ENCODE results near the gene GRIK2.
A peak's percentile ranks its signal among the peaks of the same experiment; 100 is the strongest.

Gene GRIK2

DNA sequence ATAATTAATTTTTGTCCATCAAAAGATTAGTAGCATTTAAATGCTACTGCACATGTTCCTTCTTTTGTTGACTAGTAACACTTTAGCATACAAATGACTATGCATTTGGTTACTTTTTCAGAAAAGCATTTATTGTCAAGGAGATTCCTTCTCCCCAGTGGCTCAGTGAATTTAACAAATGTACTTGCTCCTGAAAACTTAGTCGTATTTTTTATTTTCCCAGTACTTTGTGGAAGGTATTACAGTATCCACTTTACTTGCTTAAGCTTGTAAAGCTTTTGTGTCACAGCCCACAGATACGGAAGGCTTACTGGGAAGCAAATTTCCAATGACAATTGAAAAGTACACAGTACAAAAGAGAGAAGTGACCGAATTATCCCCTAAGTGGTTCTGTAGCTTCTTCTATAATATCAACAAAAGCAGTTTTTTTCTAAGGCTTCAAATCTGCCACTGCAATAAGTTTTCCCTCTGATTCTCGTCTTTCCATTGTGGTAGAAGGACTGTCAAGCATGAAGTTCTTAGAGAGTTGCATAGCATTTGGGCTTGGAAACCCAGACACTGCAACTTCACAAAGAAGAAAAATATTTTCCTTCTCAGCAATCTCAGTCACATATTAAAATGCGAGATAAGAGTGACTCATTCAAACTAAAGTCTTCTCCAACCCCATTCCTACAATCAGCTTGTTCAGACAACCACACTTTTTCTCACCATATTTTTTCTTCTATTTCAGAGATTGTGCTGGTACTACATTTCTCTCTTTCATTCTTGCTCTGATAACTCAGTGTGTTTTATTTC, 431.2 kb downstream of the GRIK2 start:
- H3K4me2 ChIP-seq (ENCODE audit: low read length): no peak overlapping the region
- no peak overlapping the region for H2AK5ac ChIP-seq (ENCODE audit: low read length)
- H3K4me3 ChIP-seq (ENCODE audit: low read depth, low read length): no peak overlapping the region
- no peak overlapping the region for H3K23ac ChIP-seq (ENCODE audit: low read length)
- no peak overlapping the region for H4K8ac ChIP-seq (ENCODE audit: low read depth, low read length)
- DNase-seq: peak in 1 of 2 donors; percentile 4
- no peak overlapping the region for H3K18ac ChIP-seq (ENCODE audit: low read length)
- no peak overlapping the region for H4K91ac ChIP-seq (ENCODE audit: low read depth, low read length)
- H2BK120ac ChIP-seq (ENCODE audit: insufficient read depth, low read length, poor library complexity): no peak overlapping the region
- H3K79me2 ChIP-seq (ENCODE audit: control insufficient read depth, insufficient read depth, low read length, poor library complexity): no peaks in the 10 kb centered on the region
- no peaks in the 10 kb centered on the region for H3K36me3 ChIP-seq (ENCODE audit: control insufficient read depth in 1 of 2, insufficient read depth in 2 of 2, low read length in 2 of 2)
- H3K9me3 ChIP-seq (ENCODE audit: insufficient read depth, low read depth, low read length): no peaks in the 10 kb centered on the region
- H3K14ac ChIP-seq (ENCODE audit: low read length): no peak overlapping the region
- H3K9ac ChIP-seq (ENCODE audit: low read length): no peak overlapping the region
- H2AFZ ChIP-seq (ENCODE audit: insufficient read depth, low read length, poor library complexity): no peak overlapping the region
- H3K79me1 ChIP-seq (ENCODE audit: low read length): no peaks in the 10 kb centered on the region
- no peaks in the 10 kb centered on the region for H3K4me1 ChIP-seq (ENCODE audit: control insufficient read depth in 1 of 2, insufficient read depth in 2 of 2, low read length in 2 of 2)
- no peak overlapping the region for H2BK12ac ChIP-seq (ENCODE audit: low read length)
- no CpG with 5 or more reads among the region's 5 CpGs for WGBS (ENCODE audit: extremely low coverage, insufficient coverage, insufficient read length)
- H3K27ac ChIP-seq (ENCODE audit: low read depth, low read length): no peak overlapping the region
- no peak overlapping the region for H2BK5ac ChIP-seq (ENCODE audit: low read depth, low read length, poor library complexity)
- no peak overlapping the region for H4K12ac ChIP-seq (ENCODE audit: low read depth, low read length)
- H3K27me3 ChIP-seq (ENCODE audit: insufficient read depth, low read length): no peaks in the 10 kb centered on the region
- no peak overlapping the region for H3K4ac ChIP-seq (ENCODE audit: low read depth, low read length)

DNA sequence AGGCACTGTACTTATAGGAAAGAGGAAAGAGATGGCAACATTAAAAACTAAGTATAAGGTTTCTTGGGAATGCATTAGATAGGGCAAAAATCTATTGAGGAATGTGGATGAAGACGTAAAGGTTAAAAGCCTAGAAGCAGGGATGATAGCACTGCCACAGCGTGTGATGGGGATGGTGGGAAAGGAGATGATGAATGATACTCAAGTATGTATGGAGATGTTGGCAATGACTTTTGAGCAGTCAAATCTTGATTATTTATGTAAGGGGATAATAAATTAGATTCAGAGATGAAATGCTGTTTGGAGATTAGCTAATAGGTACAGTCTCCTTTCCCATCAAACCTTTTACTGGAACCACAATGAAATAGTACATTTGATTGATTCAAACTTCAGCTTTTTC, 432.8 kb downstream of the GRIK2 start:
- H3K27ac ChIP-seq (ENCODE audit: low read depth, low read length): no peak overlapping the region
- H3K9ac ChIP-seq (ENCODE audit: low read length): no peak overlapping the region
- WGBS (ENCODE audit: extremely low coverage, insufficient coverage, insufficient read length): no CpG with 5 or more reads among the region's 2 CpGs
- no peak overlapping the region for H4K12ac ChIP-seq (ENCODE audit: low read depth, low read length)
- H3K4me2 ChIP-seq (ENCODE audit: low read length): no peak overlapping the region
- H3K4me1 ChIP-seq (ENCODE audit: control insufficient read depth in 1 of 2, insufficient read depth in 2 of 2, low read length in 2 of 2): no peaks in the 10 kb centered on the region
- no peak overlapping the region for H2BK5ac ChIP-seq (ENCODE audit: low read depth, low read length, poor library complexity)
- no peaks in the 10 kb centered on the region for H3K27me3 ChIP-seq (ENCODE audit: insufficient read depth, low read length)
- no peak overlapping the region for H3K18ac ChIP-seq (ENCODE audit: low read length)
- H3K23ac ChIP-seq (ENCODE audit: low read length): no peak overlapping the region
- no peak for DNase-seq
- H3K9me3 ChIP-seq (ENCODE audit: insufficient read depth, low read depth, low read length): no peaks in the 10 kb centered on the region
- H3K79me1 ChIP-seq (ENCODE audit: low read length): no peaks in the 10 kb centered on the region
- no peak overlapping the region for H2AK5ac ChIP-seq (ENCODE audit: low read length)
- H2AFZ ChIP-seq (ENCODE audit: insufficient read depth, low read length, poor library complexity): no peak overlapping the region
- H2BK12ac ChIP-seq (ENCODE audit: low read length): no peak overlapping the region
- H3K14ac ChIP-seq (ENCODE audit: low read length): no peak overlapping the region
- no peaks in the 10 kb centered on the region for H3K36me3 ChIP-seq (ENCODE audit: control insufficient read depth in 1 of 2, insufficient read depth in 2 of 2, low read length in 2 of 2)
- no peak overlapping the region for H2BK120ac ChIP-seq (ENCODE audit: insufficient read depth, low read length, poor library complexity)
- no peak overlapping the region for H4K8ac ChIP-seq (ENCODE audit: low read depth, low read length)
- no peak overlapping the region for H3K4me3 ChIP-seq (ENCODE audit: low read depth, low read length)
- H3K4ac ChIP-seq (ENCODE audit: low read depth, low read length): no peak overlapping the region
- H4K91ac ChIP-seq (ENCODE audit: low read depth, low read length): no peak overlapping the region
- H3K79me2 ChIP-seq (ENCODE audit: control insufficient read depth, insufficient read depth, low read length, poor library complexity): no peaks in the 10 kb centered on the region

DNA sequence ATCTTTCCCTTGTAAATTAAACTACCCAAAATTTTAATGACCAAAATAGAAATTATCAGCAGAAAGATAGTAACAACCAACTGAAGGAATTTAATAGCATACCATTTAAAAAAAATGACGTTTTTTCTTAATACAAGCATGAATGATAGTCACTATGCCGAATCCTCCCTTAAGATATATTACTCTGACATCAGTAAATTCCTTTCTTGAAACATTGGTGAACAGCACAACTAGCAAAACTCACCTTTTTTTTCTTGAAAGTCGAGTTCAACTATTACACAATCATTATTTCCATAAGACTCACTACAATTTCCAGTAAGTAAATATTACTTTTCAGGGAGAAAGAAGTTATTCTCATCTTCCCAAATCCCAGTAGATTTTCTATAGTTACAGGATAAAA, 433.2 kb downstream of the GRIK2 start:
- no peak overlapping the region for H2AFZ ChIP-seq (ENCODE audit: insufficient read depth, low read length, poor library complexity)
- no peak overlapping the region for H3K18ac ChIP-seq (ENCODE audit: low read length)
- no peaks in the 10 kb centered on the region for H3K79me1 ChIP-seq (ENCODE audit: low read length)
- H3K4ac ChIP-seq (ENCODE audit: low read depth, low read length): no peak overlapping the region
- no peak overlapping the region for H4K8ac ChIP-seq (ENCODE audit: low read depth, low read length)
- H2AK5ac ChIP-seq (ENCODE audit: low read length): no peak overlapping the region
- H3K23ac ChIP-seq (ENCODE audit: low read length): no peak overlapping the region
- H3K4me3 ChIP-seq (ENCODE audit: low read depth, low read length): no peak overlapping the region
- H3K27me3 ChIP-seq (ENCODE audit: insufficient read depth, low read length): no peaks in the 10 kb centered on the region
- H3K9ac ChIP-seq (ENCODE audit: low read length): no peak overlapping the region
- no peaks in the 10 kb centered on the region for H3K9me3 ChIP-seq (ENCODE audit: insufficient read depth, low read depth, low read length)
- no peak overlapping the region for H2BK5ac ChIP-seq (ENCODE audit: low read depth, low read length, poor library complexity)
- H3K79me2 ChIP-seq (ENCODE audit: control insufficient read depth, insufficient read depth, low read length, poor library complexity): no peaks in the 10 kb centered on the region
- H4K91ac ChIP-seq (ENCODE audit: low read depth, low read length): no peak overlapping the region
- no peak overlapping the region for H2BK12ac ChIP-seq (ENCODE audit: low read length)
- no peaks in the 10 kb centered on the region for H3K36me3 ChIP-seq (ENCODE audit: control insufficient read depth in 1 of 2, insufficient read depth in 2 of 2, low read length in 2 of 2)
- H2BK120ac ChIP-seq (ENCODE audit: insufficient read depth, low read length, poor library complexity): no peak overlapping the region
- H3K27ac ChIP-seq (ENCODE audit: low read depth, low read length): no peak overlapping the region
- no peak for DNase-seq
- no peak overlapping the region for H3K4me2 ChIP-seq (ENCODE audit: low read length)
- WGBS (ENCODE audit: extremely low coverage, insufficient coverage, insufficient read length): no CpG with 5 or more reads among the region's 3 CpGs
- H4K12ac ChIP-seq (ENCODE audit: low read depth, low read length): no peak overlapping the region
- no peak overlapping the region for H3K14ac ChIP-seq (ENCODE audit: low read length)
- H3K4me1 ChIP-seq (ENCODE audit: control insufficient read depth in 1 of 2, insufficient read depth in 2 of 2, low read length in 2 of 2): no peaks in the 10 kb centered on the region

DNA sequence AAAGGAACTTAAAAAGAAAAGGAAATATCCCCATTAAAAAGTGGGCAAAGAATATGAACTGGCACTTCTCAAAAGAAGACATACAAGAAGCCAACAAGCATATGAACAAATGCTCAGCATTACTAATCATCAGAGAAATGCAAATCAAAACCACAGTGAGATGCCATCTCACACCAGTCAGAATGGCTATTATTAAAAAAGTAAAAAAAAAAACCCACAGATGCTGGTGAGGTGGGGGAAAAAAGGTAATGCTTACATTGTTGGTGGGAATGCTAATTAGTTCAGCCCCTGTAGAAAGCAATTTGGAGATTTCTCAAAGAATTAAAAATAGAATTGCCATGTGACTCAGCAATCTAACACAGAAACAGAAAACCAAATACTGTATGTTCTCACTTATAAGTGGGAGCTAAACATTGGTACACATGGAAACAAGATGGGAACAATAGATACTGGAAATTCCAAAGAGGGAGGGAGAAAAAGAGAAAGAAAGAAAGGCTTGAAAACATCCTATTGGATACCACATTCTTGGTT, 437.1 kb downstream of the GRIK2 start:
- no peak overlapping the region for H2BK12ac ChIP-seq (ENCODE audit: low read length)
- H3K79me2 ChIP-seq (ENCODE audit: control insufficient read depth, insufficient read depth, low read length, poor library complexity): no peaks in the 10 kb centered on the region
- H4K91ac ChIP-seq (ENCODE audit: low read depth, low read length): no peak overlapping the region
- H4K8ac ChIP-seq (ENCODE audit: low read depth, low read length): no peak overlapping the region
- no peak for DNase-seq
- no peak overlapping the region for H2BK5ac ChIP-seq (ENCODE audit: low read depth, low read length, poor library complexity)
- no peaks in the 10 kb centered on the region for H3K4me1 ChIP-seq (ENCODE audit: control insufficient read depth in 1 of 2, insufficient read depth in 2 of 2, low read length in 2 of 2)
- H3K18ac ChIP-seq (ENCODE audit: low read length): no peak overlapping the region
- H3K4me3 ChIP-seq (ENCODE audit: low read depth, low read length): no peak overlapping the region
- no peaks in the 10 kb centered on the region for H3K9me3 ChIP-seq (ENCODE audit: insufficient read depth, low read depth, low read length)
- H2AFZ ChIP-seq (ENCODE audit: insufficient read depth, low read length, poor library complexity): no peak overlapping the region
- no peak overlapping the region for H3K23ac ChIP-seq (ENCODE audit: low read length)
- H3K4me2 ChIP-seq (ENCODE audit: low read length): no peak overlapping the region
- H3K27ac ChIP-seq (ENCODE audit: low read depth, low read length): no peak overlapping the region
- H3K36me3 ChIP-seq (ENCODE audit: control insufficient read depth in 1 of 2, insufficient read depth in 2 of 2, low read length in 2 of 2): no peaks in the 10 kb centered on the region
- no peaks in the 10 kb centered on the region for H3K27me3 ChIP-seq (ENCODE audit: insufficient read depth, low read length)
- H2AK5ac ChIP-seq (ENCODE audit: low read length): no peak overlapping the region
- no peaks in the 10 kb centered on the region for H3K79me1 ChIP-seq (ENCODE audit: low read length)
- H2BK120ac ChIP-seq (ENCODE audit: insufficient read depth, low read length, poor library complexity): no peak overlapping the region
- no peak overlapping the region for H4K12ac ChIP-seq (ENCODE audit: low read depth, low read length)
- no peak overlapping the region for H3K14ac ChIP-seq (ENCODE audit: low read length)
- no peak overlapping the region for H3K9ac ChIP-seq (ENCODE audit: low read length)
- no peak overlapping the region for H3K4ac ChIP-seq (ENCODE audit: low read depth, low read length)

Measured in trophoblast cell (in vitro differentiated cells and primary cell).